ENCODE results near the gene TMEM42. TPM values are rescaled to one million over a fixed set of nuclear protein-coding genes. Genes with fewer than 3 reads are reported as not detected.

TMEM42 gene
- total and polyA plus RNA-seq, 4 donors, result 12.0 to 24.6 (median 13.5) TPM

- ATAC-seq (ENCODE audit: insufficient read depth, low FRiP score), result no peak
- 83% methylated on average over 2 of the region's 2 CpGs for WGBS, 2 donors
- no peak overlapping the region for H3K27ac ChIP-seq (ENCODE audit: low read depth in 1 of 2, low read length in 1 of 2)
- no peak overlapping the region for H3K4me3 ChIP-seq
- TF ChIP-seq, protein P1, sequence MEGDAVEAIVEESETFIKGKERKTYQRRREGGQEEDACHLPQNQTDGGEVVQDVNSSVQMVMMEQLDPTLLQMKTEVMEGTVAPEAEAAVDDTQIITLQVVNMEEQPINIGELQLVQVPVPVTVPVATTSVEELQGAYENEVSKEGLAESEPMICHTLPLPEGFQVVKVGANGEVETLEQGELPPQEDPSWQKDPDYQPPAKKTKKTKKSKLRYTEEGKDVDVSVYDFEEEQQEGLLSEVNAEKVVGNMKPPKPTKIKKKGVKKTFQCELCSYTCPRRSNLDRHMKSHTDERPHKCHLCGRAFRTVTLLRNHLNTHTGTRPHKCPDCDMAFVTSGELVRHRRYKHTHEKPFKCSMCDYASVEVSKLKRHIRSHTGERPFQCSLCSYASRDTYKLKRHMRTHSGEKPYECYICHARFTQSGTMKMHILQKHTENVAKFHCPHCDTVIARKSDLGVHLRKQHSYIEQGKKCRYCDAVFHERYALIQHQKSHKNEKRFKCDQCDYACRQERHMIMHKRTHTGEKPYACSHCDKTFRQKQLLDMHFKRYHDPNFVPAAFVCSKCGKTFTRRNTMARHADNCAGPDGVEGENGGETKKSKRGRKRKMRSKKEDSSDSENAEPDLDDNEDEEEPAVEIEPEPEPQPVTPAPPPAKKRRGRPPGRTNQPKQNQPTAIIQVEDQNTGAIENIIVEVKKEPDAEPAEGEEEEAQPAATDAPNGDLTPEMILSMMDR (IDR thresholded peaks at IDR 0.05; ENCODE audit: control extremely low read depth, extremely low read depth), result no peak
- no peak for DNase-seq
- H3K36me3 ChIP-seq (ENCODE audit: control insufficient read depth in 4 of 4, insufficient read depth in 4 of 4, low read length in 4 of 4), result no peaks in the 10 kb centered on the region
- peaks cover 0 to under 1% (median 0%) of the 10 kb centered on the region in 4 donors for H3K9me3 ChIP-seq (ENCODE audit: control insufficient read depth in 4 of 4, insufficient read depth in 3 of 4, low read length in 3 of 4)
- no peaks in the 10 kb centered on the region for H3K27me3 ChIP-seq (ENCODE audit: control insufficient read depth in 3 of 3, insufficient read depth in 3 of 3, low read length in 2 of 3)
- peaks cover 0 to 3% (median 0%) of the 10 kb centered on the region in 5 donors for H3K4me1 ChIP-seq (ENCODE audit: control insufficient read depth in 5 of 5, insufficient read depth in 5 of 5, low read length in 5 of 5)
- no peak overlapping the region for H3K9ac ChIP-seq (ENCODE audit: insufficient read depth in 1 of 2, low read length in 2 of 2)
Measured at GRCh38 chr3:44896440-44896839, 34.7 kb downstream of the TMEM42 start.

GRCh38 chr3:44899683-44900367 is 38.1 kb downstream of the TMEM42 start:
- peak in 1 of 3 donors; percentile 6 for DNase-seq
- Histone ChIP-seq H3K9me3 (ENCODE audit: control insufficient read depth in 4 of 4, insufficient read depth in 3 of 4, low read length in 3 of 4) (peaks cover 0 to 2% (median 0%) of the 10 kb centered on the region in 4 donors), H3K9ac (ENCODE audit: insufficient read depth in 1 of 2, low read length in 2 of 2) (no peak overlapping the region), H3K27ac (ENCODE audit: low read depth in 1 of 2, low read length in 1 of 2) (no peak overlapping the region), H3K4me3 (no peak overlapping the region), H3K4me1 (ENCODE audit: control insufficient read depth in 5 of 5, insufficient read depth in 5 of 5, low read length in 5 of 5) (peaks cover 0 to 3% (median 0%) of the 10 kb centered on the region in 5 donors), H3K27me3 (ENCODE audit: control insufficient read depth in 3 of 3, insufficient read depth in 3 of 3, low read length in 2 of 3) (peaks cover 0 to 3% (median 0%) of the 10 kb centered on the region in 3 donors), H3K36me3 (ENCODE audit: control insufficient read depth in 4 of 4, insufficient read depth in 4 of 4, low read length in 4 of 4) (no peaks in the 10 kb centered on the region)
- TF ChIP-seq, protein P1 (IDR thresholded peaks at IDR 0.05; ENCODE audit: control extremely low read depth, extremely low read depth), result no peak
- no peak for ATAC-seq (ENCODE audit: insufficient read depth, low FRiP score)
- 62 to 76% methylated on average over 13 of the region's 13 CpGs for WGBS, 2 donors

DNA sequence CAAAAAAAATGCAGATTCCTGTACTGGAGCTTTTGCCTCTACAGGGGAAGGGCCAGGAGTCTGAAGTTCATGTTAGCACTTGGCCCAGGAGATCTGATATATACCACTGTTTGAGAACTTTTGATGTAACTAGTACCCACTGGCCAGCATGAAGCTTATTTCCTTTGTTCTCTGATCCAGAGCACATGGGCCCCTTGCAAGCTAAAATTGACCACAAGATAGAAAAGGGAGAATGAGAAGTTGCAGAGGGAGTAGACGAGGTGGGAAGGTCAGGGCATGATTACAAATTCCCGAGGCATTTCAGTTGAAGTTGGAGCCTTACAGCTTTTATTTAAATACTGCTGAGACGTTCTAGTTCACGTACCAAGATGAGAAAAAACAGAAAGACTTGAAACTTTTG is 40.9 kb downstream of the TMEM42 start:
- H3K9me3 ChIP-seq (ENCODE audit: control insufficient read depth in 4 of 4, insufficient read depth in 3 of 4, low read length in 3 of 4), result peaks cover 0 to 4% (median 0%) of the 10 kb centered on the region in 4 donors
- no peak overlapping the region for H3K4me3 ChIP-seq
- ATAC-seq (ENCODE audit: insufficient read depth, low FRiP score) (no peak), DNase-seq (no peak)
- H3K27ac ChIP-seq (ENCODE audit: low read depth in 1 of 2, low read length in 1 of 2), result no peak overlapping the region
- no peaks in the 10 kb centered on the region for H3K36me3 ChIP-seq (ENCODE audit: control insufficient read depth in 4 of 4, insufficient read depth in 4 of 4, low read length in 4 of 4)
- peaks cover 0 to 3% (median 0%) of the 10 kb centered on the region in 3 donors for H3K27me3 ChIP-seq (ENCODE audit: control insufficient read depth in 3 of 3, insufficient read depth in 3 of 3, low read length in 2 of 3)
- 58 to 75% methylated on average over 4 of the region's 4 CpGs for WGBS, 2 donors
- H3K9ac ChIP-seq (ENCODE audit: insufficient read depth in 1 of 2, low read length in 2 of 2), result no peak overlapping the region
- TF ChIP-seq, protein P1 (IDR thresholded peaks at IDR 0.05; ENCODE audit: control extremely low read depth, extremely low read depth), result no peak
- H3K4me1 ChIP-seq (ENCODE audit: control insufficient read depth in 5 of 5, insufficient read depth in 5 of 5, low read length in 5 of 5), result peaks cover 0 to 3% (median 0%) of the 10 kb centered on the region in 5 donors
